Measurements from ENCODE around the gene GMDS. TPM values are rescaled to one million over a fixed set of nuclear protein-coding genes. Genes with fewer than 3 reads are reported as not detected.

GMDS gene
- total and polyA plus RNA-seq, 2 of the 13 experiments (the other 11 are each of a cell fraction or from before 2014, with no cell fraction given), result 64.4 to 112 TPM

DNA sequence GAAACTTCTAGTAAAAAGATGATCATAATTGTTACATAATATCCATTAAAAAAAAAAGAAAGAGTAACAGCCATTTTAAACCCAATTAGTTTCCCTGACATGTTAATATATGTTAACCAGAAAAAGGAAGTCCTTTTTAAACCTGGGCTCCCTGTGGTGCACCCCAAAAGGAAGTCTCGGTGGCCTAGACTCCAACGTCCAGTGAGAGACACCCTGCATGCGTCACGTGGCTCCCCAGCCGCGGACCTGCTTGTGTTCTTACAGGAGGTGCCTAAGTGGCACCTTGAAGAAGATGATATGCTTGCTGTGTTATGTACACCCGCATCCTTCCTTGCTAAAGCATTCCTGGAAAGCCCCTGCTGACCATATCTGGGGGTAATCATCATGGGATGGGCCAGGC, 585.6 kb downstream of the GMDS start (continued):
- TF ChIP-seq, protein P1, sequence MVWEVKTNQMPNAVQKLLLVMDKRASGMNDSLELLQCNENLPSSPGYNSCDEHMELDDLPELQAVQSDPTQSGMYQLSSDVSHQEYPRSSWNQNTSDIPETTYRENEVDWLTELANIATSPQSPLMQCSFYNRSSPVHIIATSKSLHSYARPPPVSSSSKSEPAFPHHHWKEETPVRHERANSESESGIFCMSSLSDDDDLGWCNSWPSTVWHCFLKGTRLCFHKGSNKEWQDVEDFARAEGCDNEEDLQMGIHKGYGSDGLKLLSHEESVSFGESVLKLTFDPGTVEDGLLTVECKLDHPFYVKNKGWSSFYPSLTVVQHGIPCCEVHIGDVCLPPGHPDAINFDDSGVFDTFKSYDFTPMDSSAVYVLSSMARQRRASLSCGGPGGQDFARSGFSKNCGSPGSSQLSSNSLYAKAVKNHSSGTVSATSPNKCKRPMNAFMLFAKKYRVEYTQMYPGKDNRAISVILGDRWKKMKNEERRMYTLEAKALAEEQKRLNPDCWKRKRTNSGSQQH (CRISPR knock-in tag; IDR thresholded peaks at IDR 0.05; ENCODE audit: low read depth), result no peak

DNA sequence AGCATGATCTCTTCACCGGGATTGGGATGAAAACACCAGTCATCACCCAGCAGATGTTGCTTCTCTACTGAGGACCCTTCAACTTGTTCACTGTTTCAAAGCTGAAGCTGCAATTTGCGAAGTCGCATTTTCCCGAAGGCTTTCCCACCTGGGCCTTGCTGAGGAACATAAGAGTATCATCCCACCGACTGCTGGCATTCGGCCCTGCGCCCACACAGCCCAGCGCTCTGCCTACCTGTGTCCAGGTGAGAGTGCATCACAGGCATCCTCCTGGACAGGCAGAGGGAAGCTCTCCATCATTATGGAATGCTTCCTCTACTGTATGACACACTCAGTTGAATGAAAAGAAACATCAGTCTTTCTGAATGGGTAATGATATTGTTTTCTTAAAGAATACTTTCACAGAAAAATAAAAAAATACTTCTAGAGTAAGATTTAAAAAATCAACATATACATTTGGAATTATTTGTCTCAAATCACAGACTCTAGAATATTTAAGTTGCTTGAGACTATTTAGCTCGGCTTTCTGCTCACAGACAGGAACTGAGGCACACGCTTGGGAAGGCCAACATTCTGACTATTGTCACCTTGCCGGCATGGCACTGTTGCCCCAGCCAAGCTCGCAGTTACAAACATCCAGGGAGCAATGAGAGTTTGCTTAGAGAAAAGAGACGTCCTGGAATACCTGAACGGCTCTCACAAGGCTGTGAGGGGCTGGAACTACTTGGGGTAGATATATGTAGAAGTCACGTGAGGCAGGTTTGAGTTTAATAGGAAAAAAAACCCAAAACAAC, 587.0 kb downstream of the GMDS start:
- no TSS peak for BruUV-seq (replicated peaks)
- FAIRE-seq (no peak), DNase-seq (ENCODE audit: low spot score) (no peak), ATAC-seq (no peak)
- ChIA-PET POLR2A (no interaction called here), CTCF (ENCODE audit: low intra/inter-chr PET ratio, low total read pairs) (no interaction called here)
- Histone ChIP-seq H3K36me3 (replicated peaks in 1 of 2; ENCODE audit: control insufficient read depth in 1 of 2, insufficient read depth in 2 of 2, low read length in 2 of 2) (peaks cover 12 to 36% of the 10 kb centered on the region in 2 experiments; a peak in 3 of 5 replicates), H4K20me1 (ENCODE audit: insufficient read depth, low read length) (no peaks in the 10 kb centered on the region), H3K4me2 (ENCODE audit: low read depth, low read length) (no peak overlapping the region), H3K9me3 (ENCODE audit: low read length) (no peaks in the 10 kb centered on the region), H3K4me3 (replicated peaks in 1 of 3; ENCODE audit: insufficient read depth in 1 of 3, low read depth in 2 of 3, low read length in 3 of 3) (no peak overlapping the region), H3K79me2 (ENCODE audit: insufficient read depth, low read length) (no peaks in the 10 kb centered on the region), H3K4me1 (ENCODE audit: insufficient read depth, low read length) (no peaks in the 10 kb centered on the region), H3K9ac (ENCODE audit: insufficient read depth, low read depth, low read length) (no peak overlapping the region), H3K27me3 (ENCODE audit: control insufficient read depth in 1 of 2, insufficient read depth in 2 of 2, low read length in 2 of 2) (no peaks in the 10 kb centered on the region), H3K27ac (ENCODE audit: extremely low read length, insufficient read depth, low read length) (no peak overlapping the region), H2AFZ (ENCODE audit: low read length) (no peak overlapping the region)
- WGBS (ENCODE audit: low lambda C conversion rate), result 94% methylated on average over 15 of the region's 15 CpGs
- in situ Hi-C loops (cut with HindIII; ENCODE audit: extremely low pct_ligation_motif_present, low pct_unique_long_range_greater_than_20kb), result no loop called here
- intact Hi-C loops (cut with micrococcal nuclease; ENCODE audit: unreplicated experiment), result no loop called here
- TF ChIP-seq SOX13 (IDR thresholded peaks at IDR 0.05) (no peak), SOX13 (CRISPR knock-in tag; conservative IDR thresholded peaks at IDR 0.05 in 1 of 2, IDR thresholded peaks at IDR 0.05 in 1 of 2) (no peak), CHD4 (IDR thresholded peaks at IDR 0.05; ENCODE audit: borderline replicate concordance, low read length) (no peak), ZNF7 (CRISPR knock-in tag; IDR thresholded peaks at IDR 0.05) (no peak), REXO4 (CRISPR knock-in tag; IDR thresholded peaks at IDR 0.05; ENCODE audit: borderline replicate concordance) (no peak), ZNF460 (CRISPR knock-in tag; IDR thresholded peaks at IDR 0.05; ENCODE audit: borderline replicate concordance) (no peak), ZNF10 (CRISPR knock-in tag; IDR thresholded peaks at IDR 0.05; ENCODE audit: borderline replicate concordance, low read depth) (no peak), NR2C2 (CRISPR knock-in tag; IDR thresholded peaks at IDR 0.05; ENCODE audit: borderline replicate concordance) (no peak), MBD4 (IDR thresholded peaks at IDR 0.05; ENCODE audit: borderline replicate concordance, low read length) (no peak), NFE2 (CRISPR knock-in tag; IDR thresholded peaks at IDR 0.05) (no peak), ZNF432 (CRISPR knock-in tag; IDR thresholded peaks at IDR 0.05; ENCODE audit: borderline replicate concordance) (no peak), MAZ (IDR thresholded peaks at IDR 0.05; ENCODE audit: borderline replicate concordance, low read depth, low read length) (no peak), MAZ (CRISPR knock-in tag; IDR thresholded peaks at IDR 0.05; ENCODE audit: low read depth) (no peak), GABPB1 (CRISPR knock-in tag; IDR thresholded peaks at IDR 0.05) (no peak), ZNF850 (CRISPR knock-in tag; conservative IDR thresholded peaks at IDR 0.05) (no peak)
- TF ChIP-seq, protein P2, sequence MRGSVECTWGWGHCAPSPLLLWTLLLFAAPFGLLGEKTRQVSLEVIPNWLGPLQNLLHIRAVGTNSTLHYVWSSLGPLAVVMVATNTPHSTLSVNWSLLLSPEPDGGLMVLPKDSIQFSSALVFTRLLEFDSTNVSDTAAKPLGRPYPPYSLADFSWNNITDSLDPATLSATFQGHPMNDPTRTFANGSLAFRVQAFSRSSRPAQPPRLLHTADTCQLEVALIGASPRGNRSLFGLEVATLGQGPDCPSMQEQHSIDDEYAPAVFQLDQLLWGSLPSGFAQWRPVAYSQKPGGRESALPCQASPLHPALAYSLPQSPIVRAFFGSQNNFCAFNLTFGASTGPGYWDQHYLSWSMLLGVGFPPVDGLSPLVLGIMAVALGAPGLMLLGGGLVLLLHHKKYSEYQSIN (CRISPR knock-in tag; IDR thresholded peaks at IDR 0.05; ENCODE audit: borderline replicate concordance), result no peak
- TF ChIP-seq, protein P3, sequence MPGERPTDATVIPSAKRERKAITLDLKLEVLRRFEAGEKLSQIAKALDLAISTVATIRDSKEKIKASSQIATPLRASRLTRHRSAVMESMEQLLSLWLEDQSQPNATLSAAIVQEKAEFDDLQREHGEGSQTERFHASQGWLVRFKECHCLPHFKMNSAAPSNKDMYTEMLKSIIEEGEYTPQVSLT (CRISPR knock-in tag; IDR thresholded peaks at IDR 0.05; ENCODE audit: borderline replicate concordance, low read depth), result no peak
- TF ChIP-seq, protein P4, sequence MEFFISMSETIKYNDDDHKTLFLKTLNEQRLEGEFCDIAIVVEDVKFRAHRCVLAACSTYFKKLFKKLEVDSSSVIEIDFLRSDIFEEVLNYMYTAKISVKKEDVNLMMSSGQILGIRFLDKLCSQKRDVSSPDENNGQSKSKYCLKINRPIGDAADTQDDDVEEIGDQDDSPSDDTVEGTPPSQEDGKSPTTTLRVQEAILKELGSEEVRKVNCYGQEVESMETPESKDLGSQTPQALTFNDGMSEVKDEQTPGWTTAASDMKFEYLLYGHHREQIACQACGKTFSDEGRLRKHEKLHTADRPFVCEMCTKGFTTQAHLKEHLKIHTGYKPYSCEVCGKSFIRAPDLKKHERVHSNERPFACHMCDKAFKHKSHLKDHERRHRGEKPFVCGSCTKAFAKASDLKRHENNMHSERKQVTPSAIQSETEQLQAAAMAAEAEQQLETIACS (CRISPR knock-in tag; IDR thresholded peaks at IDR 0.05), result no peak
